ENCODE data around the gene OR4Q2.
"Not testable (repeated sequence)": the region's sequence is repeated elsewhere in the genome, so short reads cannot be mapped to it uniquely, and the experiment has no call there.

Gene OR4Q2

DNA sequence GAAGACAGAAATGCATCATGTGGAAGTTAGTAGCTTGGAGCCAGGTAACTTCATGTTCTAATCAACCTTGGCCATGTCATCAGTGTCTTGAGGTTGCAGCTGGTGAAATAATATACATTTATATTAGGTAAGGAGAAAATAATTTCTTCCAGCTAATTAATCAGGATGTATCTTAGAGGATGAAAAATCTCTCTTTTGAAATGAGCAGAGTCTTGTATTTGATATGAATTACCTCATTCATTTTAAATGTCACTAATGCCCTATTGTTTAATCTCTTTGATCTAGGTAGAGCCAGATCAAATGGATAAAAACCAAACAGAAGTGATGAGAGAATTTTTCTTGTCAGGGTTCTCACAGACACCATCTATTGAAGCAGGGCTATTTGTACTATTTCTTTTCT lies at the start of gene OR4Q2:
Gene OR4Q2, plus strand, starts transcription at position 301 of the 400 bp plus-strand sequence.
- DNase-seq = no peak

DNA sequence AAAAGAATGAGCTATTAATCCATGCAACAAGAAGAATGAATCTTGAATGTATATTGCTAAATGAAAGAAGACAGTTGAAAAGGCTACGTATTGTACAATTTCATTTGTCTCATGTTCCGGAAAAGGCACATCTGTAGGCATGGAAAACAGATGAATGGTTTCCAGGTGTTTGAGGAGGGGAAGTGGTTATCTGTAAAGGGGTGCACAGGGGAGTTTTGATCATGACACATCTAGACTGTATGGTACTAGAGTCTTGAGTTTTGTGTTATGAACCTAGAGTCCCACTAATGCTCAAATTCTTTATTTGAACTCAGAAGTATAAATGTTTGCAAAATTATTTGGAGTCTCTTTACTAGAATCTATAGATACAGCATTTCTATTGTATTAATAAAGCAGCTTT lies 32.2 kb upstream of the OR4Q2 start:
- not testable (repeated sequence) for DNase-seq

DNA sequence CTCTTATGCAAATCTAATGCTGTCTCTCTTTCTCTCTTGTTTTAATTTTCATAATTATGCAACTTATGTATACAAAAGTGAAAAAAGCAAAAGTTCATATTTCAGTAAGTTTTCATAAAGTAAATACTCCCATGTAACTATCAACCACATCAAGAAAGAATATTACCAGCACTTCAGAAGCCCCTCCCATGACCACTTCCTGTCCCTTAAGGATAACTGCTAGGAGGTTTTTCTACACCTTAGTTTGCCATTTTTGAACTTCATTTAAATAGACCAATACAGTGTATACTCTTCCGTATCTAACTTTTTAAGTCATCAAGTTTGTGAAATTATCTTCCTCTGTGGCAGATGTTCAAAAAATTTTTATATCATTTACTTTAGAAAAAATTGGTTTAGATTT lies 27.1 kb upstream of the OR4Q2 start:
- no peak for DNase-seq

DNA sequence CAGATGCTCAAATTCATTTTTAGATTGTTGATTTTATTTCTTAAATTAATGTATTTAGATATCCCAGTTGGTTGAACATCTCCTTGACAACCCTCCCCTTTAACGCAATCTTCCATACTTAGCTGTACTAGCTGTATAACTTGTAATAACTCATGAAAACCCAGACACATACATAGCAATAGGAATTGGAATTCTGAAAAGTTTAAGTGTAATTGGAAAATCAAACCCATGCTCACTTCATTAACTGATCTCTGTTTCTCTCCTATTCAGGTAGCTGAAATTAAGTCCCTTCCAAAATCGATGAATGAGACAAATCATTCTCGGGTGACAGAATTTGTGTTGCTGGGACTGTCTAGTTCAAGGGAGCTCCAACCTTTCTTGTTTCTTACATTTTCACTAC lies 26.7 kb upstream of the OR4Q2 start, which contains the start of gene OR4K15:
Gene OR4K15, plus strand, starts transcription at position 301 of the 400 bp plus-strand sequence. Its CDS starts 0 bp downstream, at position 301.
- DNase-seq = no peak

DNA sequence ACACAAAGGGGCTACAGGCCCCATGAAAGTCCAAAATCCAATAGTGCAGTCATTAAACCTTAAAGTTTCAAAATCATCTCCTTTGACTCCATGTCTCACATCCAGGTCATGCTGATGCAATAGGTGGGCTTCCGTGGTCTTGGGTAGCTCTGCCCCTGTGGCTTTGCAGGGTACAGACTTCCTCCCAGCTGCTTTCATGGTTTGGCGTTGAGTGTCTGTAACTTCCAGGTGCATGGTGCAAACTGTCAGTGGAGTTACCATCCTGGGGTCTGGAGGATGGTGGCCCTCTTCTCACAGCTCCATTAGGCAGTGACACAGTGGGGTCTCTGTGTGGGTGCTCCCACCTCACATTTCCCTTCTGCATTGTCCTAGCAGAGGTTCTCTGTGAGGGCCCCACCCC lies 8.5 kb upstream of the OR4Q2 start:
- DNase-seq = no peak

DNA sequence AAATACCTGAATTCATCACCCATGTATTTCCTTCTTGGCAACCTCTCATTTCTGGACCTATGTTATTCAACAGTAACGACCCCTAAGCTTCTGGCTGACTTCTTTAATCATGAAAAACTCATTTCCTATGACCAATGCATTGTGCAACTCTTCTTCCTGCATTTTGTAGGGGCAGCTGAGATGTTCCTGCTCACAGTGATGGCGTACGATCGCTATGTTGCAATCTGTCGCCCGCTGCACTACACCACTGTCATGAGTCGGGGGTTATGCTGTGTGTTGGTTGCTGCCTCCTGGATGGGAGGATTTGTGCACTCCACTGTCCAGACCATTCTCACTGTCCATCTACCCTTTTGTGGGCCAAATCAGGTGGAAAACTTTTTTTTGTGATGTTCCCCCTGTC lies 356 bp downstream of the OR4Q2 start:
- no peak for DNase-seq

DNA sequence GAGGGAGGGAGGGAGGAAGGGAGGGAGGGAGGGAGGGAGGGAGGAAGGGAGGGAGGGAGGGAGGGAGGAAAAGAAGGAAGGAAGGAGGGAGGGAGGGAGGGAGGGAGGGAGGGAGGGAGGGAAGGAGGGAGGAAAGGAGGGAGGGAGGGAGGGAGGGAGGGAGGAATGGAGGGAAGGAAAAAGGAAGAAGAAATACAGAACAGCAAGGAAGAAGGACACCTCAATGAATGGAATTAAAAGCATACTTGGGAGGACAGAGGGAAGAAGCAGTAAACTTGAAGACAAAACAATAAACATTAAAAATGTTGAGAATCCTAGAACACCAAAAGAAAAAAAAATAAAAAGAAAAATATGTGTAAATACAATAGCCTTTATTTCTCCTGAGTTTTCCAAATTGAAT lies 6.2 kb downstream of the OR4Q2 start:
- DNase-seq = no peak

DNA sequence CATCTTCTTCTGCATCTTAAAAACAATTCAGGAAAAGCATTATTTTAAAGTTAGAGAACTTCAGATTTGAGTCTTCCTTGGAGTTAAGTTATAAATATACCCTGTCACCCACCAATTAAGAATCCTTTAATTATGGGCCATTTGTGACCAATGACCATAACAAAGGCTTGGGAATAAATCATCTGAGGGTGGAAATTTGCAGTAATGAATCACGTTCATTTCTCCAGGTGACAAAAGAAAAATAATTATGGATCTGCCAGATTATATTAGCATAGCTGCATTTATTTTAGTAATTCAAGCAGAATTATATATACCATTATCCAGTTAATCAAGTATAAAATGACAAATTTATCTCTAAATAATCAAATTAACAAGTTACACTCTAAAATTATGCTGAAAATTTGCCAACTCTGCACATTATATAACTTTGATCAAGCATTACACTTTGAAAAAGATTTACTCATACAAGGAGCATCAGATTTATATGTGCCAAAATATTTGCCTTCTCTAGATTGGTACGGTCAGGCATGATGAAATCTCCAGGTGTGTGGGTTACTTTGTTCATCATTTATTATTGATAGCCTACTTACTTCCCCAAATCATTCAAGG lies 17.4 kb downstream of the OR4Q2 start, which contains the start of gene OR4K14:
Gene OR4K14, minus strand, starts transcription at position 51 of the 609 bp plus-strand sequence. CDS start 4,114 bp downstream, outside the sequence.
- no peak for DNase-seq

DNA sequence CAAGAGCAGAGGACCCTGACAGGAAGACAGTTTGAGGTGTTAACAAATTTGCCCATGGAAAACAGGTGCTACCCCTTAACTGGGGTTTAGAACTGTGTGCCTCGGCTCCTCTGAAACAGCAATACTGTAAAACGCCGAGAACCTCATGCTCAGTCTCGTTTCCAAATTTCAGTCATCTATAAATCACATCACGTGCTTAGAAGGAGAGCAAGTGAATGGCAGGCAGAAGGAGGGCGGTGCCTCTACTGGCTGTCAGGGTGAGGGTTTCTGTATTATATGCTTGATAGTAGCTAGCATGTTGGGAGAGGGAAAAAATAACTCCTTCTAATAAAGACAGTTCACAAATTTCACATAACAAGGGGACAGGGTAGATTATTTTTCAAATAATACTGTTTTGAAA lies 29.1 kb downstream of the OR4Q2 start:
- DNase-seq = no peak

DNA sequence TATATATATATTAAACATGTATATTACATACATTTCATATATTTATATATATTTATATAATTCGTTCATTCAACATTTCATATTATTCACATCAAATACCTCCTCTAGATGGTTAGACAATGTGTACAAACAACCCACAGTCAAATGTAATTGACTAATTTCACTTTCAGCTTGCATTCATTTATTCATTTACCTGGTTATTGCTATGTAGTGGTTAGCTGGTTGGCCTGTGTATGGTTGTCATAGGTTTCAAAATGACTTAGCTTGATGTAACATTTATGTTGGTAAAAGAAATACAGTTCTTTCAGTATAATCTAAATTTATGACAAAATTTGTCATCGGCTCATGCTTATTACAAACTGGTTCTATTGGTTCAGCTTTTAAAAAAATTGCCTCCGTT lies 33.5 kb downstream of the OR4Q2 start:
- DNase-seq = no peak

DNA sequence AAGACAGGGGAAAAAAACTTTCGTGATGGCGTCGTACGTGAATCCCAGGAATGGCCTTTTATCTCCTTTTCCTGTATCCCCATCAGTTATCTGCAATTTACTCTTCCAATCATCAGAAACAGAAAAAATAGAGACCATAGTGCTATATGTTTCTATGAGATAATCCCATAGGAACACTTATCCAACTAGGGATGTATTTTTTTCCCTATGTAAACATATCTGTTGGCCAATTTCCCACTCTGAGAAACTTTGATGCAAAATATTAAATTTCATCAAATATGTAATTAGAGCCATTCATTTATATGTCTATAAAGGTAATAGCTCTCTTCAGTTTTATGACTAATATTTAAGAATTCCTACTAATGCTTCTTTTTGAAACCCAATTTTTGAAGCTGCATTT lies 34.0 kb downstream of the OR4Q2 start, which contains the start of gene OR4K13:
Gene OR4K13, minus strand, starts transcription at position 101 of the 400 bp plus-strand sequence. CDS start 1,280 bp downstream, outside the sequence.
- no peak for DNase-seq

DNA sequence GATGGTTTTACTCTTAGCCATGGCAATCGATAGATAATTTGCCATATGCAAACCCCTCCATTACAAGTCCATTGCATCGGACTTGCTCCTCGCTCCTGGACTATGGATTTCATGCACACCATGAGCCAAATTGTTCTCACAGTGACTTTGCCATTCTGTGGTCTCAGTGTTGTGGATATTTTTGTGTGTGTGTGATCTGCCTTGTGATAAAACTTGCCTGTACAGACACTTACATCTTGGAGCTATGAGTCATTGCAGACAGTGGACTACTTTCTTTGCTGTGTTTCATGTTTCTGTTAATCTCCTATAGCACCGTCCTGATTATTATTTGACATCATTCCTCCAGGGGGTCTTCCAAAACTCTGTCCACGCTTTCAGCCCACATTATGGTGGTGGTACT lies 42.3 kb downstream of the OR4Q2 start:
- no peak for DNase-seq

DNA sequence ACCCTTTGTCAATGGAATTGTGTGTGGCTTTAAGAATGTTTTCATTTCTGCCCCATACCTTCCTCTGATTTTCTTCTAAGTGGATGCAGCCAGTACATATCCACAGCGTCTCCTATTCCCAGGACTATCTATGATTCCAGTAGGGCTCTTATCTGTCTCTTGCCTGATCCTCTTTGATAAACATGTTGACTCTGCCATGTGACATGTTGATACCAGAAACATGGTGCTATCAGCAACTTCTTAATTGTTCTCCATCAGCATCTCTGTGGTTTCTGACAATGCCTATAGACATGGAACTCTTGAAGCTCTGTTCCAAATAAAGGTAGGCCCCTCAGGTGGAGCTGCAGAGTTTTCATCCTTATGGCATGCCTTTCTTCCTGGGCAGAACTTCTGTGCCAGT lies 46.2 kb downstream of the OR4Q2 start:
- DNase-seq = no peak
